ENCODE data around the gene GSK3A.
A peak's percentile ranks its signal among the peaks of the same experiment; 100 is the strongest.

GSK3A gene

DNA sequence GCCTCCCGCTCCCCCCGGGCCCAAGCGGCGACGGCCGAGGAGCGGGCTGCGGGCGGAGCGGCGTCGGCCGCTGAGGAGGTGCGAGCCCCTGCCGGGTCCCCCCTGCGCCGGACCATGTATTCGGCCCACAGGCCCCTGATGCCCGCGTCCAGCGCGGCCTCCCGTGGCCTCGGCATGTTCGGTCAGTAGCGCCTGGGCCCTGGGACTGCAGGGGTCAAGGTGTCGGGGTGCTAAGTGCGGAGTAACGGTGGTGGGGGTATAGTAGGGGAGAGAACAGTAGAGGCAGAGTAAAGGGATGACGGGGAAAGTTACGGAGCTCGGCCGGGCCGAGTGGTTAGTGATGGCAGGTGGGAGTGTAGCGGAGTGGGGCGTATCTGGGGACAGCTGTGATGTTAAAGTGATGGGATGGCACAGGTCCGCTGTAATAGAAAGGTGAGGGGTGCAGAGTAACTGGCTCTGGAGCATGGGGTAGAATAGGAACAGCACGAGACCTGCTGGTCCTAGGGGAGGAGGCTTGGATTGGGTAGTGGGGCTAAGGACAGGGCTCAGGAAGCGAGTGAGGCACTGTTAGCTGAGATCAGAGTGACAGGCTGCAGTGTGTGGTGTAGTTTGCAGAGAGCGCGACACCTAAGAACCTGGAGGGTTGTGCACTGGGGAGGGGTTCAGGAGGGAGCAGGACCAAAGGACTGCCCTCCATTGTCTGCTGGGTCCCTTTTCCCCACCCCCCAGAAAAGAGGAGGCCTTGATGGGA lies 42.4 kb upstream of the GSK3A start:
- H3K4me3 ChIP-seq (replicated peaks; ENCODE audit: low read depth, low read length), result peak overlapping the region; percentile 66
- DNase-seq (ENCODE audit: extremely low read depth, low read depth), result no peak
- TF ChIP-seq, protein P1, sequence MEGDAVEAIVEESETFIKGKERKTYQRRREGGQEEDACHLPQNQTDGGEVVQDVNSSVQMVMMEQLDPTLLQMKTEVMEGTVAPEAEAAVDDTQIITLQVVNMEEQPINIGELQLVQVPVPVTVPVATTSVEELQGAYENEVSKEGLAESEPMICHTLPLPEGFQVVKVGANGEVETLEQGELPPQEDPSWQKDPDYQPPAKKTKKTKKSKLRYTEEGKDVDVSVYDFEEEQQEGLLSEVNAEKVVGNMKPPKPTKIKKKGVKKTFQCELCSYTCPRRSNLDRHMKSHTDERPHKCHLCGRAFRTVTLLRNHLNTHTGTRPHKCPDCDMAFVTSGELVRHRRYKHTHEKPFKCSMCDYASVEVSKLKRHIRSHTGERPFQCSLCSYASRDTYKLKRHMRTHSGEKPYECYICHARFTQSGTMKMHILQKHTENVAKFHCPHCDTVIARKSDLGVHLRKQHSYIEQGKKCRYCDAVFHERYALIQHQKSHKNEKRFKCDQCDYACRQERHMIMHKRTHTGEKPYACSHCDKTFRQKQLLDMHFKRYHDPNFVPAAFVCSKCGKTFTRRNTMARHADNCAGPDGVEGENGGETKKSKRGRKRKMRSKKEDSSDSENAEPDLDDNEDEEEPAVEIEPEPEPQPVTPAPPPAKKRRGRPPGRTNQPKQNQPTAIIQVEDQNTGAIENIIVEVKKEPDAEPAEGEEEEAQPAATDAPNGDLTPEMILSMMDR (IDR thresholded peaks at IDR 0.05; ENCODE audit: low read depth, low read length, missing control alignments), result no peak

DNA sequence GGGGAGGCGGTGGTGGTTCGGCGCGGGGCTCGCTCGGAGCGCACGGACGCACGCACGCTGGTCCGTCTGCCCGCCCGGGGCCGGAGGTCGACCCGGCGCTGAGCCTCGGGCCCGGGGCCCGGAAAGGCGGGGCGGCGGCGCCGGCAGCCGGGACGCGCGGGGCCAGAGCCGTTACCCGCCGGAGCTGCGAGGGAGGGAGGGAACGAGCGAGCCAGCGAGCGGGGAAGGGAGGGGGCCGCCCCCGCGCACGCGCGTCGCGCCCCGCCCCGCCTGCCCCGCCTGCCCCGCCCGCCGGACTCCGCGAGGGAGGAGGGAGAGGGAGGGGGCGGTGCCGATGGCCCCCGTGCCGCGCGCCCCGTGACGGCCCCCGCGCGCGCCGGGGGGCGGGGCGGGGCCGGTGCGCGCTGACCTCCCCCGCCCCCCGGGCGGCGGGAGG lies 41.7 kb upstream of the GSK3A start:
- TF ChIP-seq, protein P1 (IDR thresholded peaks at IDR 0.05; ENCODE audit: low read depth, low read length, missing control alignments), result no peak
- no peak overlapping the region for H3K4me3 ChIP-seq (replicated peaks; ENCODE audit: low read depth, low read length)
- no peak for DNase-seq (ENCODE audit: extremely low read depth, low read depth)

DNA sequence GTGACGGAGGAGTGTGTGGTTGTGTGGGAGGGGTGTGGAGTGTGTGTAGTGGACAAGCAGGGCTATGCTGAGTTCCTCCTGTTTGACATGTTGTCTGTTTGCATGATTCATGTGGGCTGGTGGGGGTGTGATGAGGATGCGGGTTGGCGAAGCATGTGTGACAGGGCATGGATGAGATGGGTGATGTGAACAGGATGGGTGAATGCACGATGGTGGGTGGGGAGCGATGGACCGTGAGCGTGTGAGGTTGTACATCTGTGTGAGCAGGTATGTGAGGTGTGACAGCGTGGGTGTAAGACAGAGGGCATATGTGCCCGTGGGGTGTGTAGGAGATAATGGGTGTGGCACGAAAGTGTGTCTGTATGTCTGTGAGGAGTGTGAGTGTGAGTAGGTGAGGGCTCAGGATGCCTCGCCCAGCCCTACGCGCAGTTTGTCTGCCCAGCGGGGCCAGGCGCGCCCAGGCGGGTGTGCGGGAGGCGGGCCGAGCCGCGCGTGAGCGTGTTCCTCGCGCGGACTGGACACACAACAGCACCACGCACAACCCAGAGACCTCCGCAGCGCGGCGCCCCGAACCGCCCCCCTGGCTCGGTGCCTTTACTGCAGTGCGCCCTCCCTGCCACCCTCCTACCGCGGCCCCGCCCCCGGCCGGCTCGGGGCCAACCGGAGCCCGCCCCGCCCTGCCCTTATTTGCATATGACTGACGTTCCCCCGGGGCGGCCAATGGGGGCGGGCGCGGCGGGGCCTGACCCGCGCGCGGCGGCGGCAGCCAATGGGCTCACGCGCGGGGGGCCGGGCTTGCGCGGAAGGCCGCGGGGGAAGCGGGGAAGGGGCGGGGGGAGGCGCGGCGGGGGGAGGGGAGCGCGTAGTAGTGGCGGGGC lies 41.0 kb upstream of the GSK3A start:
- H3K4me3 ChIP-seq (replicated peaks; ENCODE audit: low read depth, low read length), result peak overlapping the region; percentile 38
- TF ChIP-seq, protein P1 (IDR thresholded peaks at IDR 0.05; ENCODE audit: low read depth, low read length, missing control alignments), result no peak
- no peak for DNase-seq (ENCODE audit: extremely low read depth, low read depth)

DNA sequence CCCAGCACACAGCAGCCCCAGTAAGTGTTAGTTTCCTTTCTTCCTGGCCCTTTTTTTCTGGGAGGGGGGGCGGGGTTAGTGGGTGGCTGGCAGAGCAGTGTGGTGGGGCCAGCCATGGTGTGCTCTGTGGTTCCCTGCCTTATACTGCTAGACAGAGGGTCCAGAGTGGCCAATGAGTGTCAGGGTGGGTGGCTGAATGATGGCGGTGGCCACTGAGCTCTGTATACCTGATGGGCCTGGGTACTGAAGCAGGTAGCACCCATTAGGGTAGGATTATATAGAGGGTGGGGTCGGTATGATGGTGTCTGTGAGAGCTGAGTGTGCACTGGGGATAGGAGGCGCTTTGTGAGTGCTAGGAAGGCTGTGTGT lies 40.4 kb upstream of the GSK3A start:
- TF ChIP-seq, protein P1 (IDR thresholded peaks at IDR 0.05; ENCODE audit: low read depth, low read length, missing control alignments), result no peak
- peak overlapping the region; percentile 38 for H3K4me3 ChIP-seq (replicated peaks; ENCODE audit: low read depth, low read length)
- DNase-seq (ENCODE audit: extremely low read depth, low read depth), result no peak

DNA sequence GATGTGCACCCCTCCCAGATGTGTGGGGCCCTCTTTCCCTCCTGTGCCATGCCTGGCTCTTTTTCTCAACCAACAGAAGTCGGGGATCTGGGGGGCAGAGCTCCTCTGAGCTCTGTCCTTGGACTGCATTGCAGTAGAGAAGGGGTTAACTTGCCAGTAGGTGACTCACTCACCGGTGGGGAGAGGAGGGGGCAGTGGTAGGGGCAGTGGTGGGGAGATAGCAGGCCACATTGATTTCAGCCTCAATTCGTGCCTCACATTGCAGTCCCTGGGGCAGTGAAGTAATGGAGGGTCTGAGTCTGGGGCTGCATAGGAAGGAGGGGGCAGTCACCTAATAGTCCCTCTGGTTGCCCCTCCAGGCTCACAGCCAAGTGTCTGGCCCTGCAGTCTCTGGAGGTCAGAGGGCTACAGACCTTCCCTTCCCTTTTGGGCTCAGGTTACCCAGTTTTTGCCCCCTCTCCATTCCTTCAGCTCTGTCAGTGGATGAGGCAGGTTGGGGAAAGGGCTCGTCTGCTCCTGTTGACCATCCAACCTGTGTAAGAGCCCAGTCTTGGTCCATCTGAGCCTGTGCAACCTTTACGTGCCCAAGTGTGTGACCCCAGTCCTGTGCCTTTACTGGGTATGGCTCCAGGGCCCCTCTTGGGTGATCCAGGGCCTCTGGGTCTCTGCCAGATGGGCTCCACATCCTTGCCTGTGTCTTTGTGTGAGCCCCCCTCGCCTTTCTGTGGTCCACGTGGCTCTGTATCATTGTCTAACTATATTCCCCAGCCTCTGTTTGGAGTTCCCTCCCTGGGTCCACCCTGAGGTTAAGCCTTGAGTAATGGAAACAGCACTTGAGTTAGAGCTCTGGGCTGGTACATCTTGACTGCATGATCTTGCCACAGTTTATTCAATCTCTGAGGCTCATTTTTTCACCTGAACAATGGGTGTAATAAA lies 39.7 kb upstream of the GSK3A start:
- H3K4me3 ChIP-seq (replicated peaks; ENCODE audit: low read depth, low read length), result peak overlapping the region; percentile 59
- DNase-seq (ENCODE audit: extremely low read depth, low read depth), result no peak
- TF ChIP-seq, protein P1 (IDR thresholded peaks at IDR 0.05; ENCODE audit: low read depth, low read length, missing control alignments), result no peak

DNA sequence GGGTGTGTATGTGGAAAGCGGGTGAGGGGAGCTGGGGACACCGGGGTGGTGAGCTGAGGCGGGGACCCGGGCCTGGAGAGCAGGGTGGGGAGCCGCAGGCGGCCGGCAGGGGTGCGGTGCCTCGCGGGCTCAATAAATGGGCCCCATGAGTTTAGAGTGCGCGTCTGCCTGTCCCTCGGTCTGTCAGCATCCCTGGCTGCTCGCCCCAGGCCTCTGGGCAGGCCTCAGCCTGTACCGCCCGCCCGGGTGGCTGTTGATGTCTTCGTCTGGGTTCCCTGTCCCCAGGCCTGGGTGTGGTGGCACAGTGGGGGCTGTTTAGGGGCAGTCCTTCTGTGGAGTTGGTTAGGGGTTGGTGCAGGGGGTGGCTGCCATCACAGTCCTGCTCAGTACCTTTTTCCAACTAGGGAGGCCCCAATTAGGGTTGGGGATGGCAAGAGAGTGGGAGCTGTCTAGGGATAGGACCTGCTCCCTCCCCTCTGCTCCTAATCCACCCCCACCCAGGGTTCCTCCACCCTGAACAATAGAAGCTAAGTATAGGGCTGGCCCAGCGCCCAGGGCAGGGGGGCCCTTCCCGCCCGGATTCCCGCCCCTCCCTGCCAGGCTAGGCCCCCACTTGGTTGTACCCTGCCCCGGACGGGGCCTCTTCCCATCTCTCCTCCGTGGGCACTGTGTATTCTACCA lies 38.9 kb upstream of the GSK3A start:
- DNase-seq (ENCODE audit: extremely low read depth, low read depth), result no peak
- peak overlapping the region; percentile 59 for H3K4me3 ChIP-seq (replicated peaks; ENCODE audit: low read depth, low read length)
- TF ChIP-seq, protein P1 (IDR thresholded peaks at IDR 0.05; ENCODE audit: low read depth, low read length, missing control alignments), result no peak
